Adrenal gland (tissue), 5 donors: ENCODE measurements around the gene PCDH10.

Experiments used
- POLR2A ChIP-seq, 2 donors: fragments of 450-650 bp; IDR thresholded peaks; one replicate each; pipeline ENCODE4 v1.6.1; 2017; ENCODE audit warnings: antibody characterized with exemption in 2 of 2, mild to moderate bottlenecking in 2 of 2, moderate library complexity in 1 of 2
- TF ChIP-seq, protein P1 (sequence below), 6 experiments: fragments of 450-650 bp in 4 of 6; fragments of 200-600 bp in 2 of 6; sonication (generic) in 1 of 6; IDR thresholded peaks; 1 replicate in 5 of 6; 2 replicates in 1 of 6; pipeline versions ENCODE4 v1.5.1 to v1.8.0; 2016 to 2021; ENCODE audit warnings: antibody characterized with exemption in 6 of 6, mild to moderate bottlenecking in 2 of 6, moderate library complexity in 1 of 6
- donor health status: DM: no; HTN: no; CAD: no.

DNA sequence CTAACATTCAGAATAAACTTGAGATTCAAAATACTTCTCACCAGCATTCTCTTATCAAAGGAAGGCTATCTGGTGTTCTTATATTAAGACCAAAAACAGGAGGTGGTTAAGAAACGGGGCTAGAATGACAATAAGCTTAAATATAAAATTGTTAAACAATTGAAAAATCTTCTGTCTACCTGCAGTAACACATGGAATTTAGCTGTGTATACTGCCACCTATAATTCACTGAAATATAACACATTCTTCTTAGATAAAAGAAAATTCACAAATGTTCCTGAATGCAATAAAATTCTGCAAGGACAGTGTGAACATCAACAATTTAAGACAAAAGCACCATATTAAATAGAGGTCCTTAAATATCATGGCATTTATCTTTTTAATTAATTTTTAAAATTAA lies 11.5 kb upstream of the PCDH10 start:
- TF ChIP-seq, protein P1, sequence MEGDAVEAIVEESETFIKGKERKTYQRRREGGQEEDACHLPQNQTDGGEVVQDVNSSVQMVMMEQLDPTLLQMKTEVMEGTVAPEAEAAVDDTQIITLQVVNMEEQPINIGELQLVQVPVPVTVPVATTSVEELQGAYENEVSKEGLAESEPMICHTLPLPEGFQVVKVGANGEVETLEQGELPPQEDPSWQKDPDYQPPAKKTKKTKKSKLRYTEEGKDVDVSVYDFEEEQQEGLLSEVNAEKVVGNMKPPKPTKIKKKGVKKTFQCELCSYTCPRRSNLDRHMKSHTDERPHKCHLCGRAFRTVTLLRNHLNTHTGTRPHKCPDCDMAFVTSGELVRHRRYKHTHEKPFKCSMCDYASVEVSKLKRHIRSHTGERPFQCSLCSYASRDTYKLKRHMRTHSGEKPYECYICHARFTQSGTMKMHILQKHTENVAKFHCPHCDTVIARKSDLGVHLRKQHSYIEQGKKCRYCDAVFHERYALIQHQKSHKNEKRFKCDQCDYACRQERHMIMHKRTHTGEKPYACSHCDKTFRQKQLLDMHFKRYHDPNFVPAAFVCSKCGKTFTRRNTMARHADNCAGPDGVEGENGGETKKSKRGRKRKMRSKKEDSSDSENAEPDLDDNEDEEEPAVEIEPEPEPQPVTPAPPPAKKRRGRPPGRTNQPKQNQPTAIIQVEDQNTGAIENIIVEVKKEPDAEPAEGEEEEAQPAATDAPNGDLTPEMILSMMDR (IDR thresholded peaks at IDR 0.05) = no peak
- no peak for TF ChIP-seq POLR2A (IDR thresholded peaks at IDR 0.05)
